Panc1 (cell line): ENCODE data around the gene GDPD3. TPM values are rescaled to one million over a fixed set of nuclear protein-coding genes. Genes with fewer than 3 reads are reported as not detected.

Source experiments
- ATAC-seq: fragments of 200-7000 bp; cut with Tn5 transposase; 2 replicates; pipeline ENCODE4 v1.9.1; 2020; ENCODE audit warnings: mild to moderate bottlenecking, moderate library complexity
- BruUV-seq: library from RNA; stranded (reverse); fragments of 400-500 nt; replicated peaks from 2 replicates; lab custom pipeline; 2021; lab: Mats Ljungman, UMichigan
- CTCF ChIA-PET: fragments of 300-600 bp; sonication (Branson Sonifier 250); formaldehyde crosslinking; loops from one replicate; lab custom pipeline; 2022; ENCODE audit warnings: antibody characterized with exemption; lab: Charles Lee
- POLR2A ChIA-PET: fragments of 300-600 bp; sonication (Branson Sonifier 250); formaldehyde crosslinking; loops from one replicate; lab custom pipeline; 2022; ENCODE audit warnings: antibody characterized with exemption; lab: Charles Lee
- DNase-seq: peaks from one replicate; pipeline ENCODE4 v3.0.0-alpha.2; 2010; ENCODE audit warnings: low read depth, low spot score
- H3K27ac ChIP-seq: 2 replicates; pipeline ENCODE4 v1.5.1; 2011; ENCODE audit warnings: mild to moderate bottlenecking, low read length, inconsistent platforms
- H3K27me3 ChIP-seq: fragments of 200-500 bp; sonication (Bioruptor generic); 2 replicates; pipeline ENCODE4 v1.6.0; 2014; ENCODE audit warnings: low read length, inconsistent platforms; ENCODE audit not compliant: control insufficient read depth, insufficient read depth
- H3K36me3 ChIP-seq: fragments of 200-500 bp; sonication (Bioruptor generic); 2 replicates; pipeline ENCODE4 v1.5.1; 2014; ENCODE audit warnings: inconsistent platforms, mild to moderate bottlenecking, low read length, moderate library complexity; ENCODE audit not compliant: control insufficient read depth, insufficient read depth
- H3K4me1 ChIP-seq: 2 replicates; pipeline ENCODE4 v1.5.1; 2011; ENCODE audit warnings: inconsistent platforms, mild to moderate bottlenecking, low read length, moderate library complexity; ENCODE audit not compliant: control insufficient read depth, insufficient read depth
- H3K4me3 ChIP-seq, 2 experiments: 2 replicates each; pipeline ENCODE4 v1.5.1; 2011 to 2012; ENCODE audit warnings: low read depth in 2 of 2, low read length in 2 of 2, mild to moderate bottlenecking in 2 of 2, inconsistent platforms in 1 of 2, moderate library complexity in 1 of 2
- H3K9me3 ChIP-seq: fragments of 200-500 bp; sonication (Bioruptor generic); 2 replicates; pipeline ENCODE4 v1.5.1; 2014; ENCODE audit warnings: low read depth, mild to moderate bottlenecking, inconsistent platforms, low read length, moderate library complexity; ENCODE audit not compliant: control insufficient read depth, insufficient read depth
- POLR2AphosphoS5 ChIP-seq: IDR thresholded peaks from 2 replicates; pipeline ENCODE4 v1.6.1; 2012; ENCODE audit warnings: mild to moderate bottlenecking, low read depth, low read length, moderate library complexity
- SIN3A ChIP-seq: IDR thresholded peaks from 2 replicates; pipeline ENCODE4 v1.6.1; 2012; ENCODE audit warnings: low read depth, mild to moderate bottlenecking, low read length, moderate library complexity, borderline replicate concordance; ENCODE audit not compliant: insufficient read depth
- TCF7L2 ChIP-seq: IDR thresholded peaks from 2 replicates; pipeline ENCODE4 v1.6.1; 2011; ENCODE audit warnings: mild to moderate bottlenecking, low read depth, low read length, inconsistent platforms
- in situ Hi-C: cut with HindIII; loops from 2 replicates; pipeline ENCODE4 v1.10.0; 2016; ENCODE audit warnings: low sequenced_read_pairs, low pct_unique_long_range_greater_than_20kb
- intact Hi-C: fragments of 100-400 bp; cut with micrococcal nuclease; formaldehyde crosslinking; loops from one replicate; pipeline ENCODE4 v1.10.0; 2022; ENCODE audit not compliant: unreplicated experiment
- total RNA-seq: library from RNA; stranded (reverse); gene quantifications from one replicate; pipeline ENCODE4 v1.2.1, GENCODE V29; 2021; ENCODE audit not compliant: unreplicated experiment
- TF ChIP-seq, protein P1 (sequence below), 2 experiments: IDR thresholded peaks; 2 replicates each; pipeline ENCODE4 v1.6.1; 2011 to 2012; ENCODE audit warnings: low read depth in 2 of 2, control low read depth in 1 of 2, low read length in 1 of 2, mild to moderate bottlenecking in 1 of 2, moderate library complexity in 1 of 2; ENCODE audit not compliant: insufficient read depth in 1 of 2
- TF ChIP-seq, protein P2 (sequence below): fragments of 450-650 bp; IDR thresholded peaks from 2 replicates; pipeline ENCODE4 v1.5.1; 2017; ENCODE audit warnings: mild to moderate bottlenecking

GDPD3 gene
- total RNA-seq, 1 experiment from 2014 or later = 2.5 TPM

DNA sequence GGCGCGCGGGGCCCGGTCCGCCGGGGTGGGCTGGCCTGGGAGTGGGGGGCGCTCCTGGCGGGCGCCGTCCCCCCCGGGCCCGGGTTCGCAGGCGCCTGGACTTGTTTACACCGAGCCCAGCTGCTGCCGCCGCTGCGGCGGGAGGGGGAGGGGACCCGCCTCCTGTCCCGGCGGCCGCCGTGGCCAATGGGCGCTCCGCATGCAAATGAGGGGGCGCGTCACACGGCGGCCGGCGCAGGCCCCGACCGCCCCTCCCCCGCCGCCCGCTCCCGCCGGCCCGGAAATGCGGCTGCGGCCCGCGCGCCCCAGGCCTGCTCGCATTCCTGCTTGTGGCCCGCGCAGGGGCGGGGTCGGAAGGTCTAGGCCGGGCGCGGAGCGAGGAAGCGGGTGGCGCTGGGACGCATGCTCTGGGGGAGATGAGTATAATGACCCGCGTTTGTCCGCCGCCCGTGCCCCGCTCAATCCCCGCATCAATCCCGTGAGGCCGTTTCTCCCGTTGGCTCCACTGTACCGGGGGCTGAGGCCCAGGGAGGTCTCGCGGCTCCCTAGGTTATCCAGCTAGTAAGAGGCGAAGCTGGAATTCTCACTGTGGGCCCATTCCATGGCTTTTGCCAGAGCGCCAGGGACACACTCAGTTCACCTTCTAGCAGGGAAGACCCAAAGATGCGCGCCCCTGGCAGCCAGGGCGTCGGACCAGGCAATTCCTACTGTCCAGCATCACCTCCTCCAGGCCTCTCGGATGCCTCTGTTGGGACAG is 17.1 kb downstream of the GDPD3 start, which contains the start of gene YPEL3:
YPEL3 (minus strand) TSS at position 109 of the 757 bp plus-strand sequence. CDS start 731 bp downstream, outside the sequence.
- ChIA-PET CTCF (no interaction called here), POLR2A (interaction anchor here (0.6 kb wide), 1 partner anchor 40 kb away, joined by 7 read pairs; no protein-coding TSS in a partner anchor)
- Histone ChIP-seq H3K9me3 (peaks cover 19% of the 10 kb centered on the region; the same call in 1 of the 2 replicates), H3K4me1 (peaks cover 10% of the 10 kb centered on the region), H3K27ac (no peak within 1 kb of the TSS), H3K36me3 (no peaks in the 10 kb centered on the region), H3K4me3 (peak within 1 kb of the TSS in 1 of 2 experiments; percentile 19; a peak in 1 of 4 replicates), H3K27me3 (no peaks in the 10 kb centered on the region)
- intact Hi-C loops = no loop called here
- ATAC-seq = no peak
- in situ Hi-C loops = no loop called here
- no TSS peak for BruUV-seq
- TF ChIP-seq, protein P1, sequence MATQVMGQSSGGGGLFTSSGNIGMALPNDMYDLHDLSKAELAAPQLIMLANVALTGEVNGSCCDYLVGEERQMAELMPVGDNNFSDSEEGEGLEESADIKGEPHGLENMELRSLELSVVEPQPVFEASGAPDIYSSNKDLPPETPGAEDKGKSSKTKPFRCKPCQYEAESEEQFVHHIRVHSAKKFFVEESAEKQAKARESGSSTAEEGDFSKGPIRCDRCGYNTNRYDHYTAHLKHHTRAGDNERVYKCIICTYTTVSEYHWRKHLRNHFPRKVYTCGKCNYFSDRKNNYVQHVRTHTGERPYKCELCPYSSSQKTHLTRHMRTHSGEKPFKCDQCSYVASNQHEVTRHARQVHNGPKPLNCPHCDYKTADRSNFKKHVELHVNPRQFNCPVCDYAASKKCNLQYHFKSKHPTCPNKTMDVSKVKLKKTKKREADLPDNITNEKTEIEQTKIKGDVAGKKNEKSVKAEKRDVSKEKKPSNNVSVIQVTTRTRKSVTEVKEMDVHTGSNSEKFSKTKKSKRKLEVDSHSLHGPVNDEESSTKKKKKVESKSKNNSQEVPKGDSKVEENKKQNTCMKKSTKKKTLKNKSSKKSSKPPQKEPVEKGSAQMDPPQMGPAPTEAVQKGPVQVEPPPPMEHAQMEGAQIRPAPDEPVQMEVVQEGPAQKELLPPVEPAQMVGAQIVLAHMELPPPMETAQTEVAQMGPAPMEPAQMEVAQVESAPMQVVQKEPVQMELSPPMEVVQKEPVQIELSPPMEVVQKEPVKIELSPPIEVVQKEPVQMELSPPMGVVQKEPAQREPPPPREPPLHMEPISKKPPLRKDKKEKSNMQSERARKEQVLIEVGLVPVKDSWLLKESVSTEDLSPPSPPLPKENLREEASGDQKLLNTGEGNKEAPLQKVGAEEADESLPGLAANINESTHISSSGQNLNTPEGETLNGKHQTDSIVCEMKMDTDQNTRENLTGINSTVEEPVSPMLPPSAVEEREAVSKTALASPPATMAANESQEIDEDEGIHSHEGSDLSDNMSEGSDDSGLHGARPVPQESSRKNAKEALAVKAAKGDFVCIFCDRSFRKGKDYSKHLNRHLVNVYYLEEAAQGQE (IDR thresholded peaks at IDR 0.05; ENCODE audit: insufficient read depth in 1 of 2, low read depth in 2 of 2, low read length in 1 of 2) = no peak
- TF ChIP-seq POLR2AphosphoS5 (no peak), SIN3A (no peak), TCF7L2 (no peak)
- TF ChIP-seq, protein P2, sequence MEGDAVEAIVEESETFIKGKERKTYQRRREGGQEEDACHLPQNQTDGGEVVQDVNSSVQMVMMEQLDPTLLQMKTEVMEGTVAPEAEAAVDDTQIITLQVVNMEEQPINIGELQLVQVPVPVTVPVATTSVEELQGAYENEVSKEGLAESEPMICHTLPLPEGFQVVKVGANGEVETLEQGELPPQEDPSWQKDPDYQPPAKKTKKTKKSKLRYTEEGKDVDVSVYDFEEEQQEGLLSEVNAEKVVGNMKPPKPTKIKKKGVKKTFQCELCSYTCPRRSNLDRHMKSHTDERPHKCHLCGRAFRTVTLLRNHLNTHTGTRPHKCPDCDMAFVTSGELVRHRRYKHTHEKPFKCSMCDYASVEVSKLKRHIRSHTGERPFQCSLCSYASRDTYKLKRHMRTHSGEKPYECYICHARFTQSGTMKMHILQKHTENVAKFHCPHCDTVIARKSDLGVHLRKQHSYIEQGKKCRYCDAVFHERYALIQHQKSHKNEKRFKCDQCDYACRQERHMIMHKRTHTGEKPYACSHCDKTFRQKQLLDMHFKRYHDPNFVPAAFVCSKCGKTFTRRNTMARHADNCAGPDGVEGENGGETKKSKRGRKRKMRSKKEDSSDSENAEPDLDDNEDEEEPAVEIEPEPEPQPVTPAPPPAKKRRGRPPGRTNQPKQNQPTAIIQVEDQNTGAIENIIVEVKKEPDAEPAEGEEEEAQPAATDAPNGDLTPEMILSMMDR = no peak
- no peak for DNase-seq

DNA sequence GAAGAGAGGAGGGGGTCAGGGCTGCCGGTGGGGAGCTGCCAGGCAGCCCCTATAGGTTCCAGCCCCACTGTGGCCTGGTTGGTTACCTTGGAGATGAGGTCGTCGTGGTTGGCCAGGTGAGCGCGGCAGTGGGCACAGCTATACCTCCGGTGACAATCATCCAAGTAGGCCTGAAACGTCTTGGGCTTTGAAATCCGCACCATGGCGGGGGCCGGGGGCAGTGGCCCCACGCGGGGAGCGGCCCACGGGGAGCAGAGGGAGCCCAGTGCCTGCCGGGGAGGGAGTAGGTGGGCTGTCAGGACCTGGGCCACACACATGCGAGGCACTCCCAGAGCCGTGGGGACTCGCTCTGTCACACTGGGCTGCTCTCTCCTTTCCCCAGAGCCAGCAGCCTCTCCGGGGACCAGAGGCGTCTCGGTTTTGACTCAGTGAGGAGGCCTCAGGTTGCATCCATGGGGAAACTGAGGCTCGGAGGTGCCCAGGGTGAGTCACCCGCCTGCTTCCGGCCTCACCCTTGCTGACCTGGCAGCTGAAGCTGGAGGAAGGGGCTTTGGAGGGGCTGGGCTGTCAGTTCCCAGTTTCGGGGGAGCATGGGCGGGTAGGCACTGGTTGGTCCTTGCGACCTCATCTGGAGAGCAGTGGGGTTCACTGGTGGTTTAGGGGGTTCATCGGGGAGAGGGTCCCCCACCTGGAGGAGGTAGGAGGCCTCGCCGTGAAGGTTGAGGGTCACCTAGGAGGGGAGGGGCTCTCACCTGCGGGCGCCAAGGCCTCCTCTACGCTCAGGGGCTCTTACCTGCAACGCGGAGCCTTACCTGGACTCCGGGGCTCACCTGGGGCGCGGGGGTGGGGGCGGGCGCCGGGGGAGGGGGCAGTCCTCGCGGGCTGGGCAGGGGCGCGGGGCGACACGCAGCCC is 17.9 kb downstream of the GDPD3 start:
- no peak for TF ChIP-seq SIN3A
- no peak for TF ChIP-seq TCF7L2
- TF ChIP-seq, protein P2 = no peak
- TF ChIP-seq, protein P1 (IDR thresholded peaks at IDR 0.05; ENCODE audit: insufficient read depth in 1 of 2, low read depth in 2 of 2, low read length in 1 of 2) = no peak
- no peak for TF ChIP-seq POLR2AphosphoS5
- DNase-seq (no peak), ATAC-seq (no peak)
- Histone ChIP-seq H3K4me1 (peaks cover 14% of the 10 kb centered on the region), H3K36me3 (no peaks in the 10 kb centered on the region), H3K4me3 (peak overlapping the region in 1 of 2 experiments; percentile 19; a peak in 1 of 4 replicates), H3K9me3 (peaks cover 19% of the 10 kb centered on the region; the same call in 1 of the 2 replicates), H3K27ac (no peak overlapping the region), H3K27me3 (no peaks in the 10 kb centered on the region)
- ChIA-PET CTCF (no interaction called here), POLR2A (no interaction called here)
- in situ Hi-C loops = no loop called here
- intact Hi-C loops = no loop called here
- no TSS peak for BruUV-seq
